Upper lobe of left lung (tissue), 4 donors: ENCODE data around the gene IPO9.

Source experiments
- CTCF ChIP-seq, 6 experiments: fragments of 450-650 bp in 4 of 6; fragments of 200-600 bp in 2 of 6; sonication (generic) in 2 of 6; IDR thresholded peaks; one replicate each; pipeline ENCODE4 v1.5.1; 2016 to 2019; ENCODE audit warnings: antibody characterized with exemption in 6 of 6
- POLR2A ChIP-seq, 4 donors: fragments of 450-650 bp; IDR thresholded peaks; one replicate each; pipeline ENCODE4 v1.5.1; 2016 to 2017; ENCODE audit warnings: antibody characterized with exemption in 4 of 4, mild to moderate bottlenecking in 2 of 4
- POLR2AphosphoS5 ChIP-seq, 2 donors: sonication (generic); formaldehyde crosslinking; IDR thresholded peaks; one replicate each; pipeline ENCODE4 v1.5.1; 2017; ENCODE audit warnings: antibody characterized with exemption in 2 of 2

- TF ChIP-seq POLR2A (IDR thresholded peaks at IDR 0.05): no peak
- TF ChIP-seq CTCF (IDR thresholded peaks at IDR 0.05): no peak
- no peak for TF ChIP-seq POLR2AphosphoS5 (IDR thresholded peaks at IDR 0.05)
Measured at GRCh38 chr1:201781437-201781836, 47.5 kb upstream of the IPO9 start.
